B cell (primary cell): ENCODE measurements around the gene FAM153A. TPM values are rescaled to one million over a fixed set of nuclear protein-coding genes. Genes with fewer than 3 reads are reported as not detected.
"Not testable (repeated sequence)": the region's sequence is repeated elsewhere in the genome, so short reads cannot be mapped to it uniquely, and the experiment has no call there.

ENCODE experiments used
- ATAC-seq: fragments of 200-7000 bp; cut with Tn5 transposase; one replicate; pipeline ENCODE4 v1.10.0; 2021; ENCODE audit warnings: low read depth, mild to moderate bottlenecking, moderate number of reproducible peaks, moderate library complexity
- CTCF ChIA-PET: fragments of 350-600 bp; sonication (Branson Sonifier 250); formaldehyde crosslinking; loops from one replicate; lab custom pipeline; 2021; ENCODE audit warnings: antibody characterized with exemption, inconsistent platforms; lab: Charles Lee
- POLR2A ChIA-PET: fragments of 350-600 bp; sonication (Branson Sonifier 250); formaldehyde crosslinking; loops from one replicate; lab custom pipeline; 2021; ENCODE audit warnings: antibody characterized with exemption; lab: Charles Lee
- DNase-seq: peaks from one replicate; pipeline ENCODE4 v3.0.0; 2013
- H2AFZ ChIP-seq: 2 replicates; pipeline ENCODE4 v1.6.1; 2012; ENCODE audit warnings: mild to moderate bottlenecking, low read depth, low read length; ENCODE audit not compliant: insufficient read depth, poor library complexity, severe bottlenecking
- H3K27ac ChIP-seq, 2 donors: 1 replicate in 1 of 2; 2 replicates in 1 of 2; pipeline ENCODE4 v1.5.1; 2012 to 2013; ENCODE audit warnings: low read length in 2 of 2, mild to moderate bottlenecking in 2 of 2, moderate library complexity in 1 of 2
- H3K27me3 ChIP-seq, 4 experiments: fragments of 200-600 bp in 1 of 4; sonication (generic) in 1 of 4; replicated peaks in 1 of 4; 1 replicate in 2 of 4; 2 replicates in 2 of 4; pipeline versions ENCODE4 v1.6.1 to v1.7.0; 2013 to 2016; ENCODE audit warnings: low read length in 3 of 4, mild to moderate bottlenecking in 2 of 4, mixed read lengths in 1 of 4, moderate library complexity in 1 of 4; ENCODE audit not compliant: insufficient read depth in 4 of 4, control insufficient read depth in 3 of 4; ENCODE audit errors: control extremely low read depth in 1 of 4
- H3K36me3 ChIP-seq, 2 experiments: replicated peaks in 1 of 2; 1 replicate in 1 of 2; 2 replicates in 1 of 2; pipeline versions ENCODE4 v1.6.1 to v1.7.1; 2013; ENCODE audit warnings: low read length in 1 of 2; ENCODE audit not compliant: insufficient read depth in 2 of 2, control insufficient read depth in 1 of 2; ENCODE audit errors: control extremely low read depth in 1 of 2, extremely low read depth in 1 of 2
- H3K4me1 ChIP-seq, 2 donors: fragments of 200-600 bp in 1 of 2; sonication (generic) in 1 of 2; 1 replicate in 1 of 2; 2 replicates in 1 of 2; pipeline versions ENCODE4 v1.5.1 to v1.6.1; 2013 to 2017; ENCODE audit warnings: low read length in 2 of 2; ENCODE audit not compliant: control insufficient read depth in 2 of 2, insufficient read depth in 2 of 2
- H3K4me2 ChIP-seq: replicated peaks from 2 replicates; pipeline ENCODE3; 2012; ENCODE audit warnings: mild to moderate bottlenecking, low read depth, low read length; ENCODE audit not compliant: poor library complexity, severe bottlenecking
- H3K4me3 ChIP-seq, 5 experiments: fragments of 200-600 bp in 1 of 5; sonication (generic) in 1 of 5; 1 replicate in 3 of 5; 2 replicates in 2 of 5; pipeline versions ENCODE4 v1.5.1 to v1.7.0; 2011 to 2016; ENCODE audit warnings: low read length in 4 of 5, mild to moderate bottlenecking in 4 of 5, low read depth in 2 of 5, control low read depth in 1 of 5, moderate library complexity in 1 of 5; ENCODE audit not compliant: insufficient read depth in 1 of 5; ENCODE audit errors: control extremely low read depth in 1 of 5, extremely low read depth in 1 of 5
- H3K79me2 ChIP-seq: fragments of 200-600 bp; sonication (generic); one replicate; pipeline ENCODE4 v1.6.0; 2016; ENCODE audit warnings: low read length; ENCODE audit not compliant: control insufficient read depth, insufficient read depth
- H3K9ac ChIP-seq: fragments of 200-600 bp; sonication (generic); 2 replicates; pipeline ENCODE4 v1.6.1; 2017; ENCODE audit warnings: mild to moderate bottlenecking, low read length, moderate library complexity
- H3K9me3 ChIP-seq, 3 donors: one replicate each; pipeline versions ENCODE4 v1.6.1 to v1.7.1; 2013; ENCODE audit warnings: low read length in 2 of 3; ENCODE audit not compliant: control insufficient read depth in 2 of 3, insufficient read depth in 1 of 3; ENCODE audit errors: control extremely low read depth in 1 of 3
- H4K20me1 ChIP-seq: 2 replicates; pipeline ENCODE4 v1.6.0; 2012; ENCODE audit warnings: mild to moderate bottlenecking, low read length; ENCODE audit not compliant: insufficient read depth, control insufficient read depth, poor library complexity, severe bottlenecking
- H3K27ac Mint-ChIP-seq: one replicate; pipeline ENCODE4 v1.8.0; 2021; ENCODE audit warnings: mixed read lengths
- H3K27me3 Mint-ChIP-seq: one replicate; pipeline ENCODE4 v1.8.0; 2021; ENCODE audit warnings: mixed read lengths
- H3K4me1 Mint-ChIP-seq: one replicate; pipeline ENCODE4 v1.8.0; 2021; ENCODE audit warnings: mixed read lengths
- H3K4me3 Mint-ChIP-seq: one replicate; pipeline ENCODE4 v1.8.0; 2021; ENCODE audit warnings: mixed read lengths
- H3K9me3 Mint-ChIP-seq: one replicate; pipeline ENCODE4 v1.8.0; 2022; ENCODE audit warnings: mixed read lengths; ENCODE audit not compliant: insufficient read depth
- WGBS: methylation state at CpG from one replicate; pipeline ENCODE4 v1.1.5; 2013; ENCODE audit warnings: missing lambda C conversion rate; ENCODE audit not compliant: insufficient coverage; 5-methylcytosine and 5-hydroxymethylcytosine counted together
- intact Hi-C: fragments of 100-400 bp; cut with micrococcal nuclease; formaldehyde crosslinking; loops from one replicate; pipeline ENCODE4 v1.10.0; 2022
- polyA plus RNA-seq: library from polyadenylated mRNA; depleted of rRNA; stranded (reverse); fragments of >200 nt; gene quantifications from 2 replicates; pipeline ENCODE4 v1.2.3, GENCODE V29; 2012
- total RNA-seq, 2 donors: library from RNA; stranded (reverse); fragments of 120-200 nt in 1 of 2; gene quantifications; 1 replicate in 1 of 2; 2 replicates in 1 of 2; pipeline versions ENCODE4 v1.2.3 to v1.2.4, GENCODE V29; 2013 to 2022

Gene FAM153A
- total and polyA plus RNA-seq, 2 donors (not counting 1 experiment from before 2014, with no cell fraction given): 0.17 to 1.5 TPM

- H3K4me2 ChIP-seq, intact Hi-C loops, H3K27ac Mint-ChIP-seq, H3K4me3 ChIP-seq, H3K4me1 ChIP-seq, H3K9me3 ChIP-seq, POLR2A ChIA-PET, H3K4me1 Mint-ChIP-seq, H3K79me2 ChIP-seq, H3K27me3 ChIP-seq, ATAC-seq, H3K27ac ChIP-seq, H2AFZ ChIP-seq, H4K20me1 ChIP-seq, H3K36me3 ChIP-seq, H3K27me3 Mint-ChIP-seq, H3K4me3 Mint-ChIP-seq, H3K9ac ChIP-seq, DNase-seq, CTCF ChIA-PET, H3K9me3 Mint-ChIP-seq: not testable (repeated sequence)
- no CpG with 5 or more reads among the region's 2 CpGs for whole genome bisulfite sequencing
Observed at GRCh38 chr5:177747354-177747753, 35.3 kb downstream of the FAM153A start.

GRCh38 chr5:177724858-177725257 lies 57.8 kb downstream of the FAM153A start:
- H3K9me3 Mint-ChIP-seq, H3K4me1 ChIP-seq, ATAC-seq, intact Hi-C loops, H3K79me2 ChIP-seq, H3K36me3 ChIP-seq, H2AFZ ChIP-seq, H3K27ac ChIP-seq, H3K4me3 Mint-ChIP-seq, H3K4me1 Mint-ChIP-seq, H3K4me3 ChIP-seq, DNase-seq, H3K4me2 ChIP-seq, H4K20me1 ChIP-seq, H3K27ac Mint-ChIP-seq, H3K9ac ChIP-seq, CTCF ChIA-PET, H3K27me3 Mint-ChIP-seq, H3K27me3 ChIP-seq, H3K9me3 ChIP-seq, POLR2A ChIA-PET: not testable (repeated sequence)
- no CpG with 5 or more reads among the region's 7 CpGs for WGBS

GRCh38 chr5:177723831-177724485 lies 58.7 kb downstream of the FAM153A start:
- H3K9me3 ChIP-seq, H3K79me2 ChIP-seq, H3K9me3 Mint-ChIP-seq, H4K20me1 ChIP-seq, POLR2A ChIA-PET, H3K27me3 ChIP-seq, H3K4me1 Mint-ChIP-seq, H3K36me3 ChIP-seq, intact Hi-C loops, H3K4me1 ChIP-seq, DNase-seq, CTCF ChIA-PET, H3K27me3 Mint-ChIP-seq, H2AFZ ChIP-seq, H3K27ac ChIP-seq, H3K4me2 ChIP-seq, H3K9ac ChIP-seq, H3K4me3 Mint-ChIP-seq, H3K4me3 ChIP-seq, H3K27ac Mint-ChIP-seq: not testable (repeated sequence)
- no CpG with 5 or more reads among the region's 6 CpGs for WGBS
- peak; percentile 43 for ATAC-seq

GRCh38 chr5:177722829-177723228 lies 59.9 kb downstream of the FAM153A start:
- intact Hi-C loops, H3K4me1 Mint-ChIP-seq, DNase-seq, H2AFZ ChIP-seq, H3K9me3 Mint-ChIP-seq, H3K27me3 ChIP-seq, H3K4me3 ChIP-seq, ATAC-seq, H3K27me3 Mint-ChIP-seq, H3K9ac ChIP-seq, H3K27ac ChIP-seq, H3K4me3 Mint-ChIP-seq, POLR2A ChIA-PET, H3K36me3 ChIP-seq, H3K9me3 ChIP-seq, CTCF ChIA-PET, H3K4me1 ChIP-seq, H4K20me1 ChIP-seq, H3K4me2 ChIP-seq, H3K79me2 ChIP-seq, H3K27ac Mint-ChIP-seq: not testable (repeated sequence)
- no CpG with 5 or more reads among the region's 8 CpGs for WGBS
